Panc1 (cell line): Measurements from ENCODE around the gene TMEM131L. TPM values are rescaled to one million over a fixed set of nuclear protein-coding genes. Genes with fewer than 3 reads are reported as not detected.
"Not testable (repeated sequence)": the region's sequence is repeated elsewhere in the genome, so short reads cannot be mapped to it uniquely, and the experiment has no call there.

Experiments
- ATAC-seq: fragments of 200-7000 bp; cut with Tn5 transposase; 2 replicates; pipeline ENCODE4 v1.9.1; 2020; ENCODE audit warnings: mild to moderate bottlenecking, moderate library complexity
- Bru-seq: library from RNA; stranded (reverse); fragments of 400-500 nt; gene quantifications from one replicate; lab custom pipeline; 2021; lab: Mats Ljungman, UMichigan
- BruChase-seq, 2 experiments: library from RNA; stranded (reverse); fragments of 400-500 nt; gene quantifications; one replicate each; lab custom pipeline; 2021; lab: Mats Ljungman, UMichigan
- BruUV-seq: library from RNA; stranded (reverse); fragments of 400-500 nt; replicated peaks from 2 replicates; lab custom pipeline; 2021; lab: Mats Ljungman, UMichigan
- CTCF ChIA-PET: fragments of 300-600 bp; sonication (Branson Sonifier 250); formaldehyde crosslinking; loops from one replicate; lab custom pipeline; 2022; ENCODE audit warnings: antibody characterized with exemption; lab: Charles Lee
- POLR2A ChIA-PET: fragments of 300-600 bp; sonication (Branson Sonifier 250); formaldehyde crosslinking; loops from one replicate; lab custom pipeline; 2022; ENCODE audit warnings: antibody characterized with exemption; lab: Charles Lee
- DNase-seq: peaks from one replicate; pipeline ENCODE4 v3.0.0-alpha.2; 2010; ENCODE audit warnings: low read depth, low spot score
- H3K27ac ChIP-seq: 2 replicates; pipeline ENCODE4 v1.5.1; 2011; ENCODE audit warnings: mild to moderate bottlenecking, low read length, inconsistent platforms
- H3K27me3 ChIP-seq: fragments of 200-500 bp; sonication (Bioruptor generic); 2 replicates; pipeline ENCODE4 v1.6.0; 2014; ENCODE audit warnings: low read length, inconsistent platforms; ENCODE audit not compliant: control insufficient read depth, insufficient read depth
- H3K36me3 ChIP-seq: fragments of 200-500 bp; sonication (Bioruptor generic); 2 replicates; pipeline ENCODE4 v1.5.1; 2014; ENCODE audit warnings: inconsistent platforms, mild to moderate bottlenecking, low read length, moderate library complexity; ENCODE audit not compliant: control insufficient read depth, insufficient read depth
- H3K4me1 ChIP-seq: 2 replicates; pipeline ENCODE4 v1.5.1; 2011; ENCODE audit warnings: inconsistent platforms, mild to moderate bottlenecking, low read length, moderate library complexity; ENCODE audit not compliant: control insufficient read depth, insufficient read depth
- H3K4me3 ChIP-seq, 2 experiments: 2 replicates each; pipeline ENCODE4 v1.5.1; 2011 to 2012; ENCODE audit warnings: low read depth in 2 of 2, low read length in 2 of 2, mild to moderate bottlenecking in 2 of 2, inconsistent platforms in 1 of 2, moderate library complexity in 1 of 2
- H3K9me3 ChIP-seq: fragments of 200-500 bp; sonication (Bioruptor generic); 2 replicates; pipeline ENCODE4 v1.5.1; 2014; ENCODE audit warnings: low read depth, mild to moderate bottlenecking, inconsistent platforms, low read length, moderate library complexity; ENCODE audit not compliant: control insufficient read depth, insufficient read depth
- CTCF ChIP-seq: fragments of 450-650 bp; IDR thresholded peaks from 2 replicates; pipeline ENCODE4 v1.5.1; 2017; ENCODE audit warnings: mild to moderate bottlenecking
- POLR2AphosphoS5 ChIP-seq: IDR thresholded peaks from 2 replicates; pipeline ENCODE4 v1.6.1; 2012; ENCODE audit warnings: mild to moderate bottlenecking, low read depth, low read length, moderate library complexity
- REST ChIP-seq, 2 experiments: IDR thresholded peaks; 2 replicates each; pipeline ENCODE4 v1.6.1; 2011 to 2012; ENCODE audit warnings: low read depth in 2 of 2, control low read depth in 1 of 2, low read length in 1 of 2, mild to moderate bottlenecking in 1 of 2, moderate library complexity in 1 of 2; ENCODE audit not compliant: insufficient read depth in 1 of 2
- SIN3A ChIP-seq: IDR thresholded peaks from 2 replicates; pipeline ENCODE4 v1.6.1; 2012; ENCODE audit warnings: low read depth, mild to moderate bottlenecking, low read length, moderate library complexity, borderline replicate concordance; ENCODE audit not compliant: insufficient read depth
- TCF7L2 ChIP-seq: IDR thresholded peaks from 2 replicates; pipeline ENCODE4 v1.6.1; 2011; ENCODE audit warnings: mild to moderate bottlenecking, low read depth, low read length, inconsistent platforms
- in situ Hi-C: cut with HindIII; loops from 2 replicates; pipeline ENCODE4 v1.10.0; 2016; ENCODE audit warnings: low sequenced_read_pairs, low pct_unique_long_range_greater_than_20kb
- intact Hi-C: fragments of 100-400 bp; cut with micrococcal nuclease; formaldehyde crosslinking; loops from one replicate; pipeline ENCODE4 v1.10.0; 2022; ENCODE audit not compliant: unreplicated experiment
- long read RNA-seq: library from polyadenylated mRNA; unstranded; transcript quantifications from one replicate; pipeline ENCODE4 v2.0.0, GENCODE V29; 2021; ENCODE audit not compliant: unreplicated experiment
- polyA plus RNA-seq: library from polyadenylated mRNA; unstranded; fragments of >200 nt; gene quantifications from one replicate; pipeline ENCODE4 v1.2.1, GENCODE V29; 2012; ENCODE audit warnings: missing spikeins; ENCODE audit not compliant: insufficient read length
- total RNA-seq: library from RNA; stranded (reverse); gene quantifications from one replicate; pipeline ENCODE4 v1.2.1, GENCODE V29; 2021; ENCODE audit not compliant: unreplicated experiment

TMEM131L gene
- 13.5 TPM for total RNA-seq
- polyA plus RNA-seq: 6.6 TPM
- percentile 71 among the genes with signal in this experiment for Bru-seq, nascent RNA
- BruChase-seq, experiment 1, labeled RNA remaining after a 2-hour chase: percentile 60 among the genes with signal in this experiment
- percentile 64 among the genes with signal in this experiment for BruChase-seq, experiment 2, labeled RNA remaining after a 6-hour chase
- long read RNA-seq, full-length matches to known transcripts: 21 of 53 reads
- long read RNA-seq, partial matches to known transcripts: 15 of 53 reads
- long read RNA-seq, other reads (novel, unspliced or antisense): 17 of 53 reads

- CTCF ChIA-PET: interaction anchor here (0.7 kb wide), 1 partner anchor 108 kb away, joined by 3 read pairs; no protein-coding TSS in a partner anchor
These were observed at the start of gene TMEM131L for GRCh38 chr4:153466081-153466948. Gene TMEM131L (plus strand): TSS chr4:153466360. CDS start chr4:153466398, 38 bp downstream.

GRCh38 chr4:153416456-153416855, 49.7 kb upstream of the TMEM131L start:
- BruUV-seq, ATAC-seq, DNase-seq, H3K4me1 ChIP-seq, POLR2A ChIA-PET, H3K9me3 ChIP-seq, CTCF ChIA-PET, H3K4me3 ChIP-seq, H3K27me3 ChIP-seq, H3K36me3 ChIP-seq, intact Hi-C loops, in situ Hi-C loops, H3K27ac ChIP-seq: not testable (repeated sequence)

More at GRCh38 chr4:153466081-153466948, at the start of gene TMEM131L:
- no peak for DNase-seq
- TF ChIP-seq POLR2AphosphoS5 (no peak), TCF7L2 (no peak), REST (IDR thresholded peaks at IDR 0.05; ENCODE audit: insufficient read depth in 1 of 2, low read depth in 2 of 2, low read length in 1 of 2) (no peak), SIN3A (no peak), CTCF (no peak)
- POLR2A ChIA-PET: interaction anchor here (0.6 to 0.7 kb wide), 2 partner anchors 74 to 1738 kb away, joined by 3 to 4 read pairs; no protein-coding TSS in a partner anchor
- H3K4me3 ChIP-seq: peak within 1 kb of the TSS; percentile 74 to 75
- peak within 1 kb of the TSS; percentile 74 for H3K27ac ChIP-seq
- peaks cover 18% of the 10 kb centered on the region for H3K4me1 ChIP-seq
- no peaks in the 10 kb centered on the region for H3K9me3 ChIP-seq
- peak; percentile 93 for ATAC-seq
- intact Hi-C loops: no loop called here
- peaks cover 2% of the 10 kb centered on the region; the same call in 1 of the 2 replicates for H3K36me3 ChIP-seq
- in situ Hi-C loops: no loop called here
- BruUV-seq: no TSS peak
- no peaks in the 10 kb centered on the region for H3K27me3 ChIP-seq
